SK-N-DZ (cell line): ENCODE data around the gene ATP5PO.
A peak's percentile ranks its signal among the peaks of the same experiment; 100 is the strongest.

ENCODE experiments used
- DNase-seq: peaks from one replicate; pipeline ENCODE4 v3.0.0-alpha.2; 2015; ENCODE audit warnings: low spot score

ATP5PO gene

DNA sequence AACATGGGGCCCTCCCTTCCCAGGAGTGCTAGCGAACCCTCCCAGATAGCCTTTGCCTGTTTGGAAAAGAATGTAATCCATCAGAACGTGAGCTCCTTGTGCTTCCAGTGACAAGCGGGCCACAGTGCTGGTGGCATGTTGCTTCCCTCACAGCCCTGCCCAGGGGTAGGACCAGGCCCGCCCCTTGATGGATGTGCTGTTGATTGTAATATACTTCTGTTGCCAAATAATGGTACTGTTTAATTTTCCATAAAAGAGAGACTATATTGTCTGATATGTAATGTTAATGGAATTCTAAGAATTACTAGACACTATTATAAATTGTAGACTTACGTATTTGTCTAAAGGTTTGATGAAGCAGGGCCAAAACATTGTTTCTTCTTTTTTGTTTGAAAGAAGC is 16.4 kb downstream of the ATP5PO start:
- no peak for DNase-seq

GRCh38 chr21:33898586-33898985 is 17.0 kb downstream of the ATP5PO start:
- DNase-seq: no peak

DNA sequence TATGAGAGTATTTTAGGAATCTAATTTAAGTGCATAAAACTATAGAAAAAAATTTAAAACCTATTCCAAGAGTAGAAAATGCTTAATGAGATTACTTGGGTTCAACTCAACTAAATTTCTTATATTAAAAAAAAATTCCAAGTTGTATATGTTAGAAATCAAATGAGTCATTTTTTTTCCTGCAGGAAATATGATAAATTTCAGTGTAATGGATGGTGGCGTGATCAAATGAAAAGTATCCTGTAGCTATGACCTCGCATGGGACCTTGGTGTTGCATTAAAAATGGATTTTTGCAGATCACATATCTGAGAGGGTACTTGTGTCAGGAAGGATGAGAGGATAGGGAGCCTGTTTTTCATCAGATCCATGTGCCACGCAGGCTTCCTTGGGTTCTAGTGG is 17.9 kb downstream of the ATP5PO start:
- DNase-seq: no peak

GRCh38 chr21:33897098-33897497 is 18.5 kb downstream of the ATP5PO start:
- no peak for DNase-seq

DNA sequence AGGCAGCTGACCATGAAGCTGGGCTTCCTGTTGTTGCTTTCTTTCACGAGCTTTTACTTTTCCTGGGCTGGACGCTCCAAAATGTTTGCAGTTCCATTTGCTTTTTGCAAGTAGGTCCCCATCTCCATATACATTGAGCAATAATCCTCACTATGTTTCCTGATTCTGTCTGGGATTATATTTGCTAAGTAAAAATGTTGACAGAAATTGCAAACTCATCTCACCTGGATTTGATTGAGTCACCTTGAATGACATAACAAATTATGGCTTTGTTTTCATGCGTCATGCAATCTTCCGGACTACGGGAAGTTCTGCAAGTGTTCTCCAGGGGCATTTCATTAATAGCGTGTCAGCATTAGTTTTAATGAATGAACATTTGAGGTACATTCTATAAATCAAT is 18.9 kb downstream of the ATP5PO start:
- no peak for DNase-seq

- DNase-seq: no peak
Observed at GRCh38 chr21:33895356-33895755, 20.2 kb downstream of the ATP5PO start.

- peak; percentile 87 for DNase-seq
Observed at GRCh38 chr21:33894736-33895288, 20.8 kb downstream of the ATP5PO start.

DNA sequence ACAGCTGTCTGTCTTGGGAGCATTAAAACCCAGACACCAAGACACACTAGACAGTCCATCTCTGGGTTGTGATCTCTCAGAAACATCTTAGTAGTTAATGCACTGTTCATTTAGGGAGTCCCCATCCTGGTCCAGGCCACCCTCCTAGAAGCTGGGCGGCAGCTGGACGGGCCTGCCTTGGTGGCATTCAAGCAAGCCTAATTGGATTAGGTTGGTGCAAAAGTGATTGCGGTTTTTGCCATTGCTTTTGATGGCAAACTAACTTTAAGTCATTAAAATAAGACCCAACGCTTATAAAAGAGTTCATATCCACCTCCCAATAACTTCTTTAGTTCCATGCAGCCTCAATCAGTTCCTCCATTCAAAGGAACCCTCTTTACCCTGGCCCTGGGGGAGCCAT is 21.7 kb downstream of the ATP5PO start:
- peak; percentile 66 for DNase-seq

GRCh38 chr21:33892853-33893252 is 22.8 kb downstream of the ATP5PO start:
- no peak for DNase-seq

DNA sequence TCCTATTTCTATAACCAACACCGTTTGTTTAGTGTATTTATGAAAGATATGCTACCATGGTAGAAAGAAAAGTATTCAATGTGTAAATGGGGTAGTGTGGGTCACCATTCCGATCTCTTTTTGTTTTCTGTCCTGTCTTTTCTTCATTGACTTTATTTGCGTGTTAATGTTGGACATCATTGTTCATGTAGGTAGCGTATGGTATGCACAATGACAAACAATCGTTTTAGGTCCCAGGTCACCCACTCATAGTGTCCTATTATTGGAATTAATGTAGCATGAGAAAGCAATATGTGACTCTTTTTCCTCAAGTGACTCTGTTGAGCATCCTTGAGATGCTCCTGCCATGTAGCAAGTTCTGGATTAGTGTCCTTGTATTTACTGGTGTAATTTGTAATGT is 25.4 kb downstream of the ATP5PO start:
- no peak for DNase-seq

- no peak for DNase-seq
Observed at GRCh38 chr21:33886321-33886720, 29.3 kb downstream of the ATP5PO start.

DNA sequence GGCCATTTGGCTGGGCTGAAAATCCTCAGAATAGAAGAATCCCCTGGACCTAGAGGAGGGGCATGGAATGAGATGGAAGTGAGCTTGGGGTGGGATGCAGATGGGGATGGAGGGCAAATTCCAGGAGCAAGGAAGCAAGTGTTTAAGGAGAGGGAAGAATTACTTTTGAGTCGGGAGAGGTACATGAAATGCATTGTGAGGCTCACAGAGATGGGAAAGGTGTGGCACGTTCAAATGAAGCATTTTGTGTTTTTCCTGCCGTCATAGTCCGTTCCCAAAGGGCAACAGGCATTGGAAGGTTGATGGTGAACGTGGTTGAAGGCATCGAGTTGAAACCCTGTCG is 30.5 kb downstream of the ATP5PO start:
- DNase-seq: no peak

GRCh38 chr21:33884376-33885171 is 31.0 kb downstream of the ATP5PO start:
- no peak for DNase-seq

- DNase-seq: no peak
Observed at GRCh38 chr21:33883118-33883517, 32.5 kb downstream of the ATP5PO start.

- DNase-seq: no peak
Observed at GRCh38 chr21:33881689-33882440, 33.7 kb downstream of the ATP5PO start.

DNA sequence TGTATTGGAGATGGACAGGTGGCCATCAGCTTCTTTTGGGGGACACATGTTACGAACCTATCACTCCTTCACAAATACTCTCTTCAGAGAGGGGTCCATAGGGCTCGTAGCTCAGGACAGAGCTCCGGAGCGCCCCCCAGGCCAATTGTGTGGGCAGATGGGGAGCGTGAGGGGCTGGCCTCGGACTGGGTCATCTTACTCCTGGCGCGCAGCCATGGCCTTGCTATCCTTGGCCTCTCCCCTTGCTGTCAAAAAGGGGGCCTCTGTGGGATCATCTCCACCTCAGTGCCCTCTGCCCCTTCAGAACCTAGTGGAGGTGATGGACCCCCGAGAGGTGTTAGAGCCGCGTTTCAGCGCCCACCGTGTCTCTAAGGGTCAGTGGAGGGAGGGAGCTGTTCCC is 35.0 kb downstream of the ATP5PO start:
- no peak for DNase-seq

GRCh38 chr21:33878824-33879223 is 36.8 kb downstream of the ATP5PO start:
- DNase-seq: no peak

DNA sequence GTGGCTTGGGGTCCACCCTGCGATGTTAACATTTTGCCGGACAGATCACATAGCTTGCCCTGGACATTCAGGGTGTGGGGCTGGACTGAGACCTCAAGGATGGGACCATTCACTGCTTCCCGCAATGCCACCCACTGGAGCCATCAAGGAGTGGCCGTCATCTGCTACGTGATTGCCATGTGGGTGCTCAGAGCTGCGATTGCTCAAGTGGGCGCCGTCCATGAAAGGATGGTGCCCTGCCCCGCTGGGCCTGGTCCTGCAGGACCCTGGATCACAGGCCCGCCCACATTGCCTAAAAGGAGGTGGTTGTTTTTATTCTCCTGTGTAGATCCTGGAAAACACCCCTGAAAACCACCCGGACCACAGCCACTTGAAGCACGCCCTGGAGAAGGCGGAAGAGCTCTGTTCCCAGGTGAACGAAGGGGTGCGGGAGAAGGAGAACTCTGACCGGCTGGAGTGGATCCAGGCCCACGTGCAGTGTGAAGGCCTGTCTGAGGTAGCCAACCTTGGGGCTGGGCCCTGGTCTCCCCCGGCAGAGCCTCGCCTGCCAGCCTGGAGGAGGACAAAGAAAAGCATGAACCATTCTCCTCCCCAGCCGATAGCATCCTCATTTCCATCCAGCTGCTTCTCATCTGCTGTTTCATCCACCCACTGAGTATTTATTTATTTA is 40.4 kb downstream of the ATP5PO start:
- no peak for DNase-seq

- DNase-seq: no peak
Observed at GRCh38 chr21:33874161-33874560, 41.4 kb downstream of the ATP5PO start.

DNA sequence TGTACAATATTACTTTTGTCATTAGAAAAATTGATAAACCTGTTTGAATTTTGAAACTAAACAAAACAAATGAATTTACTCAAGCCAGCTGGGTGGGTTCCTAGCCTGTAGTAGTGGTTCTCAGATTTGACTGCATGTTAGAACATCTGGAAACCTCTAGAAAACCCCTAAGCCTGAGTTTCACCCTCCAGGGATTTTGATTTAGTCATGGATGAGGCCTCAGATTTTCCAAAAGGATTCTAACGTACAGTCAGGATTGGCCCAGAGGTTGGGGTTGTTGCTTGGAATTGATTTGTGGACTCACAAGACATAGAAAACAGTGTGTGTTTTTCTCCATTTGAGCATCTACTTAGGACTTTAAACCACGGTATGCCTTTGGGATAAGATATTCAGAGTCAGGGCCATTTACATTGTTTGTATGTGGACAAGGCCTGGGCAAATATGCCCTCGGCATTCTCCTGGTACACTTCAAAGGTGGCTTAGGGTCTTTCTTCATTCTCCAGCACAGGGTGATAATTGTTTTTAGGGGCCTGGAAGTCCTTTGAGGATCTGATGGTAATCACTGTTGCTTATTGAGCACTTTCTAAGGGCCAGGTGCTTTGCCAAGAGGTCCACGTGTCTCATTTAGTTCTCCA is 42.6 kb downstream of the ATP5PO start:
- DNase-seq: no peak

DNA sequence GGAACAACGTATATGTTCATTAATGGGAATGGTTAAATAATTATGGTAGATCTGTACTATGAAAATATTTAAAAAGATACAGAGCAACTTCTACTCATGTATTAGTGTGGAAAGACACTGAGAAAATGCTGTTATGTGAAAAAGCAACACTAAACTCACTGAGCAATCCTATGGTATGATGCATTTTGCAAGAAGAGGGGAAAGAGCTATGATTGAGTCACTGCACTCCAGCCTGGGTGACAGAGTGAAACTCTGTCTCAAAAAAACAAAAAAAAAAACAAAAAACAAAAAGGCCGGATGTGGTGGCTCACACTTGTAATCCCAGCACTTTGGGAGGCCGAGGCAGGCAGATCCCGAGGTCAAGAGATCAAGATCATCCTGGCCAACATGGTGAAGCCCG is 44.4 kb downstream of the ATP5PO start:
- no peak for DNase-seq

DNA sequence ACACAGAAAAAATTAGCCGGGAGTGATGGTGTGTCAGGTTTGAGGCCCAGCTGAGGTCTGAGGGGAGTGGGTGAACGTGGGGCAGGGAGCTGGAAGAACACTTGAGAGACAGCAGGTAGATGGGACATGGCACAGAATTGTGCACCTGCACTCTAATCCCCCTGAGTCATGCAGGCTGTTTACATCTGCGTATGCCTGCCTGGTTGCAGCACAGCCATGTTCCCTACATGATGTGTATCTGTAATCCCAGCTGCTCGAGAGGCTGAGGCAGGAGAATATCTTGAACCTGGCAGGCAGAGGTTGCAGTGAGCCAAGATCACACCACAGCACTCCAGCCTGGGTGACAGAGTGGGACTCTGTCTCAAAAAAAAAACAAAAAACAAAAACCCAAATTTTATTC is 44.8 kb downstream of the ATP5PO start:
- DNase-seq: no peak
